ENCODE results near the gene DRD2. TPM values are rescaled to one million over a fixed set of nuclear protein-coding genes. Genes with fewer than 3 reads are reported as not detected.

The DRD2 gene
- total RNA-seq, 1 donor from 2014 or later, result 0.49 TPM

DNA sequence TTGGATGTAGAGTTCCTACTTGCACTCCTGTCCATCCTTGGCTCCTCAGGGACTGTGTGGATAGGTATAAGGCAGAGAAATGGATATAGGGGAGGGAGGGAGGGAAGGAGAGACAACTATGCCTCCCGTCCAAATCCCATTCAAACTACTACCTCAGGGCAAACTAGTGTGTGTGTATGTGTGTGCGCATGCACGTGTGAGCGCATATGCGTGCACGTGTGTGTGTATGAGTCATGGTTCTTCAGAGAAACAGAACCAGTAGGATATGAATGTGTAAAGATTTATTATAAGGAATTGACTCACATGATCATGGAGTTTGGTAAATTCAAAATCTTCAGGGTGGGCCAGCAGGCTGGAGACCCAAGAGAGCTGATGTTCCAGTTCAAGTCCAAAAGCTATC, 42.2 kb upstream of the DRD2 start:
- Histone ChIP-seq H3K9me3 (no peaks in the 10 kb centered on the region), H3K27me3 (no peaks in the 10 kb centered on the region), H3K36me3 (no peaks in the 10 kb centered on the region), H3K4me3 (no peak overlapping the region), H3K4me1 (no peaks in the 10 kb centered on the region), H3K27ac (no peak overlapping the region)
- TF ChIP-seq POLR2A (IDR thresholded peaks at IDR 0.05) (no peak), CTCF (IDR thresholded peaks at IDR 0.05) (no peak), POLR2AphosphoS5 (IDR thresholded peaks at IDR 0.05; ENCODE audit: insufficient read depth in 1 of 2, low read depth in 1 of 2) (no peak)
- intact Hi-C loops (cut with DNase I), result no loop called here
- DNase-seq (ENCODE audit: extremely low spot score in 2 of 2), result peak in 1 of 2 donors; percentile 43

DNA sequence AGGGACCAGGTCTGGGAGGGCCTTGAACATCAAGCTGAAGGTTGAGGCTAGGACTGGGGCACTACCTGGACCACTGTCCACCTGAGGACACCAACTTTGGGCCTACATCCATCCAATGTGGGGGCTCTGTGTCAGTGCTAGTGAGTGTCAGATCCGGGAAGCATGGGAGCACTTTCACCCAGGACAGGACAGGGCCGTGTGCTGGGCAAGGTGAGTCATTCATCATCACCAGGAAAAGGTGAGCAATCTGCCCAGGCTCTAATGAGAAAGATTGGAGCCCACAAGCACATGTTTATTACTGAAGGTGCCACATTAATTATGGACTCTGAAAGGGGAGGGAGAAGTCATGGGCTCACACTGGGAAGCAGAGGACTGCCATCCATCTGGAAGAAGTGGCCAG, 39.7 kb upstream of the DRD2 start:
- no peaks in the 10 kb centered on the region for H3K36me3 ChIP-seq
- TF ChIP-seq CTCF (IDR thresholded peaks at IDR 0.05) (no peak), POLR2AphosphoS5 (IDR thresholded peaks at IDR 0.05; ENCODE audit: insufficient read depth in 1 of 2, low read depth in 1 of 2) (no peak), POLR2A (IDR thresholded peaks at IDR 0.05) (no peak)
- intact Hi-C loops (cut with DNase I), result no loop called here
- no peak overlapping the region for H3K27ac ChIP-seq
- H3K9me3 ChIP-seq, result no peaks in the 10 kb centered on the region
- H3K27me3 ChIP-seq, result no peaks in the 10 kb centered on the region
- H3K4me1 ChIP-seq, result no peaks in the 10 kb centered on the region
- DNase-seq (ENCODE audit: extremely low spot score in 2 of 2), result peak; percentile 25 to 82
- H3K4me3 ChIP-seq, result no peak overlapping the region

DNA sequence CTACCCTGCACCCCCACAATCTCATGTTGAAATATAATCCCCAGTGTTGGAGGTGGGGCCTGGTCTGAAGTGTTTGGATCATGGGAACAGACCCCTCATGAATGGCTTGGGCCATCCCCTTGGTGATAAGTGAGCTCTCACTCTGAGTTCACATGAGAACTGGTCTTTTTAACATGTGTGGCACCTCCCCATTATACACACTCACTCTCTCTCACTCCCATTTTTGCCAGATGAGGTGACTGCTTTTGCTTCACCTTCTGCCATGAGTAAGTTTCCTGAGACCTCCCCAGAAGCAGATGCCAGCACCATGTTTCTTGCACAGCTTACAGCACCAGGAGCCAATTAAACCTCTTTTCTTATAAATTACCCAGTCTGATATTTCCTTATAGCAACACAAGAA, 32.1 kb upstream of the DRD2 start:
- Histone ChIP-seq H3K4me1 (no peaks in the 10 kb centered on the region), H3K27me3 (no peaks in the 10 kb centered on the region), H3K9me3 (no peaks in the 10 kb centered on the region), H3K4me3 (no peak overlapping the region), H3K27ac (no peak overlapping the region), H3K36me3 (no peaks in the 10 kb centered on the region)
- intact Hi-C loops (cut with DNase I), result no loop called here
- peak; percentile 49 to 56 for DNase-seq (ENCODE audit: extremely low spot score in 2 of 2)
- TF ChIP-seq POLR2AphosphoS5 (IDR thresholded peaks at IDR 0.05; ENCODE audit: insufficient read depth in 1 of 2, low read depth in 1 of 2) (no peak), POLR2A (IDR thresholded peaks at IDR 0.05) (no peak), CTCF (IDR thresholded peaks at IDR 0.05) (no peak)

DNA sequence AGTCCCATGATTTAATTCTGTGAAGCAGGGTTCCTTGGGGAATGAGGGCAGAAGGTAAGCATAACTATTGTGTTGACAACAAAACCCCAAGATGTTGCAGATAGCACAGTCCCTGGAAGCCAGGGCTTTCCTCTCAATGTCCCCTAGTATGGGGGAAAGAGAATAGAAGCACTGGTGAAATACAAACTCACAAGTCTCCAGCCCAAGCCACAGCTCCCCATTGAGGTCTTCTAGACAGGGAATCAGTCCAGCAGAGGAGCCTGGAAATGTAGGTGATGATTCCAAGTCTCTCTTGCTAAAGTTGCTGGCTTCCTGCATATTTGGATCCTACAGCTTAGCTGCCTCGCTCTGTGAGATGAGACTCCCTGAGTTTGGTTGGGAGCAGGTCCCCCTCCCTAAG, 31.7 kb upstream of the DRD2 start:
- Histone ChIP-seq H3K4me1 (no peaks in the 10 kb centered on the region), H3K4me3 (no peak overlapping the region), H3K9me3 (no peaks in the 10 kb centered on the region), H3K27me3 (no peaks in the 10 kb centered on the region), H3K36me3 (no peaks in the 10 kb centered on the region), H3K27ac (no peak overlapping the region)
- intact Hi-C loops (cut with DNase I), result no loop called here
- no peak for TF ChIP-seq POLR2A (IDR thresholded peaks at IDR 0.05)
- no peak for TF ChIP-seq CTCF (IDR thresholded peaks at IDR 0.05)
- TF ChIP-seq POLR2AphosphoS5 (IDR thresholded peaks at IDR 0.05; ENCODE audit: insufficient read depth in 1 of 2, low read depth in 1 of 2), result no peak
- peak; percentile 25 to 74 for DNase-seq (ENCODE audit: extremely low spot score in 2 of 2)

- Histone ChIP-seq H3K27me3 (no peaks in the 10 kb centered on the region), H3K4me3 (no peak overlapping the region), H3K27ac (no peak overlapping the region), H3K9me3 (no peaks in the 10 kb centered on the region), H3K4me1 (no peaks in the 10 kb centered on the region), H3K36me3 (no peaks in the 10 kb centered on the region)
- intact Hi-C loops (cut with DNase I), result no loop called here
- peak in 1 of 2 donors; percentile 67 for DNase-seq (ENCODE audit: extremely low spot score in 2 of 2)
- TF ChIP-seq POLR2AphosphoS5 (IDR thresholded peaks at IDR 0.05; ENCODE audit: insufficient read depth in 1 of 2, low read depth in 1 of 2), result no peak
- TF ChIP-seq POLR2A (IDR thresholded peaks at IDR 0.05), result no peak
- no peak for TF ChIP-seq CTCF (IDR thresholded peaks at IDR 0.05)
Observed at GRCh38 chr11:113506461-113506860, 31.3 kb upstream of the DRD2 start.

Measured in vagina (tissue), 2 donors.